OCI-M1 (cell line): ENCODE data around the gene ULK3.

Experiments used
- DNase-seq: peaks from one replicate; lab custom pipeline; 2025; lab: John Stamatoyannopoulos, UW

ULK3 gene

GRCh38 chr15:74840851-74841775 is 1.8 kb downstream of the ULK3 start:
- DNase-seq, result no peak

DNA sequence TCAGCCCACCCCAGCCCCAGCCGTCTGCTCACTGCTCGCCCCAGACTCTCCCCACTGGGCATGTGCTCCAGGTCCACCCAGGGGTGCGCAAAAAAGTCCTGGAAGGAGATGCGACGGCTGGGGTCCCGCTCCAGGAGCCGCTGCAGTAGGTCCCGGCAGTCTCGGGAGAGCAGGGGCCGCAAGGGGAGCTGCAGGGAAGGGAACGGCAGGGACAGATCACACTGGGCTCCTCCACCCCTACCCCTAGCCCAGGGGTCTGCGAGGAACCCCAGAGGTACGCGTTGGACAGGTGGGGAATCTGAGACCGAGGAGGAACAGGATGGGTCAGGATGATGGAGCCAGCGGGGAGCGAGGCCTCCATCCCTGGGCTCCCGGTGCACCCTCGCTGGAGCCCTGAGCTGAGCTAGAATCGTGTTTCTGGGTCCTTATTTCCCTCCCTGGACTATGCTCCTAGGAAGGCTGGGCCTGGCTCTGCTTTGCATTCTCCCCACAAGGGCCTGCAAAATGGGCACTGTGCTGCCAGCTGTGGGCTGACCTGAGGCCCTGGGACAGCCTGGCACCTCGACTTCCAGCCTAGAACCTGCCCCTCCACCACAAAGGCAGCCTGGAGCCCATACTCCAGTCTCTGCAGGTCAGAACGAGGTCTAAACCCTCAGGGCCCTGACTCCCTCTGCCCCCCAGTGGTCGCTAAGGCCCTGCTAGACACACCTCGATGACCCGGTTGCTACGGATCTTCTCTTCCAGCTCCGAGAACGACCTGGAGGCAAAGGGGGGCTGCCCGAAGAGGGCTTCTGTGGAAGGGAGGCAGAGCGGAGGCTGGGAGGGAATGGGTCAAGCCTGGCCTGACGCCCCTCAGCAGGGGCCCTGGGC is 3.2 kb downstream of the ULK3 start:
- DNase-seq, result no peak

GRCh38 chr15:74838746-74839525 is 4.0 kb downstream of the ULK3 start:
- no peak for DNase-seq

GRCh38 chr15:74838137-74838516 is 4.8 kb downstream of the ULK3 start:
- no peak for DNase-seq

- DNase-seq, result no peak
These were observed 5.3 kb downstream of the ULK3 start for GRCh38 chr15:74837482-74838136.

DNA sequence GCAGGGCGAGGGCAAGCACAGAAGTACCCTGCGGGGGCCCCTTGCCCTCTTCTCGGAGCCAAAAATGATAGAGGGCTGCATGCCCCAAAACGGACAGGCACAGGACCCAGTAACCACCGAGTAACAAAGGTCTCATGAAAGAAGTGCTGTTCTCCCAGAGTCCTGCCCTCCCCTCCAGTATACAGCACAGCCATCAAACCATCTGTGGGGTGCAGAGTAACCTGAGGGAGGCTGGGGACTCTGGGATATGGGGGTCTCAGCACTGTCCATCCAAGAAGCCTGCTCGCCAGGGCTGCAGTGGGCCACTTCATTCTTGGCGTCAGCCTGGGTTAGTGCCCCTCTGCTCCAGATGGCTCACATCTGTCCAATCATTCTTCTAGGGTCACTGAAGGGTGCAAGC is 6.1 kb downstream of the ULK3 start:
- no peak for DNase-seq

DNA sequence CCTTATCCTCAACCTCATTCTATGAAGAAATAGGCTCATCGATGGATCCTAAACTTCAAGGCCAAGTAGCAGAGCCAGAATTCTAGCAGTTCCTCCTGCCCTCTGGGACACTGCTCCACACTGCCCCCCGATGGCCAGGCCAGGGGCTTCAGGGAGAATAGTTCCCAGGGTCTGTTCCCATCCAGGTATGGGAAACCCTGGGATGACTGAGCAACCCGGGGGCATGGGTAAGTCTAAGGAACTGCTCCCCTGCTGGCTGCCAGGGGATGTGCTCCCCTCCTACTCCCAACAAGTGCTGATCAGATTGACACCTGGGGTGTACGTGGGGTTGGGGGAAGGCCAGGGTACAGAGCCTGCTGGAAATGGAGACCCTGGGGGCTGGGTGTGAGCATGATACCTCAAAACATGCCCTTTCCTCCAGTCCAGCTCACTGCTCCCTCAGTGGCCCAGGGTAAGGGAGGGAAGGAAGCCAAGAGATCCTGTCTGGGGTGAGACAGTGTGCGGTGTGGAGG is 7.6 kb downstream of the ULK3 start:
- peak; percentile 66 for DNase-seq

DNA sequence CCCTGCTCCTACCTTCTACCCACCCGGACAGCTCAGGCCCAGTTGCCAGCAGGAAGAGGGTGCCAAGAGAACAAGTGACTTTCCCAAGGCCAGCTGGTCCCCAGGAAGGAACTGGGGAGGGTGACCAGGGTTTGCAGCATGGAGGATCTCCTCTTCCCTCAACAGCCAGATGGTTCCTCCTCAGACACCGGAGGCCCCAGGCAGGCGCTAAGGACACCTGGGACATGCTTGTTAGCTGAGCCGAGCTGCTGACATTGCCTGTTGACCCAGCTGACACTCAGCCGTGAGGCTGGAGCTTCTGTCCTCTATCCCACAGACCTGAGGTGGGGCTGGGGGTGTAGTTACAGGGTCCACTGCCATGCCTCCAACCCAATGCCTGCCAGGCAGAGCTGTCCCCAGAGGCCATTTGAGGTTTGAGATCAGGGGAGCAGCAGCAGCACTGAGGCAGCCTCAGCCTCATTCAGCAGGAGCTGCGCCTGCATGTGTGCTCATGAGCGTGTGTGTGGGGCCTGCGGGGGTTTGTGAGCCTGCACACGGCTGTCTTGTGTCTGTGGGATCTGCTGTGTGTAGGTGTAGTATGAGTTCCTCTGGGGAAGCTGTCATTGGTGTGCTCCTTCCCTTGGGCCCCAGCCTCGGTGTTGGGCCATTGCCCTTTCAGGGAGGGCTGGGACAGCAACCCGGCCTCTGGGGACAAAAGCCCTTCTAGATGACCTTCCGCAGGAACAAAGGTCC is 9.4 kb downstream of the ULK3 start:
- no peak for DNase-seq

DNA sequence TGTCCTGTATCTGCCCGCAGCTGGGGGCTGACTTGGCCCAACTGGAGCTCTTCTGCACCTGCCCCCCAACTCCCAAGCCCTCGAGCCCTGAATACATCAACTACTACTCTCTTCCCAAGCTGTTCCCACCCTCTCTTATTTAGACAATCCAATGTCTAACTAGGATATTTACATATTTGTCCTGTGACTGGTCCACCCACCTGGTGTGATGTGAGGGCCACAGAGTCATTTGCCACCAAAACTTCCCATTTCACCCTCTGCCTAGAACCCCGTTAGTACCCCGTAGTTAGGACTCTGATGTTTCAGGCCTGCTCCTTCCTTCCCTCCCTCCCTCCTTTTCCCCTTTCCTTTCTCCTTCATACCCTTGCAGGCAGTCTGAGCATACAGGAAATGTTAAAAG is 10.1 kb downstream of the ULK3 start:
- no peak for DNase-seq

DNA sequence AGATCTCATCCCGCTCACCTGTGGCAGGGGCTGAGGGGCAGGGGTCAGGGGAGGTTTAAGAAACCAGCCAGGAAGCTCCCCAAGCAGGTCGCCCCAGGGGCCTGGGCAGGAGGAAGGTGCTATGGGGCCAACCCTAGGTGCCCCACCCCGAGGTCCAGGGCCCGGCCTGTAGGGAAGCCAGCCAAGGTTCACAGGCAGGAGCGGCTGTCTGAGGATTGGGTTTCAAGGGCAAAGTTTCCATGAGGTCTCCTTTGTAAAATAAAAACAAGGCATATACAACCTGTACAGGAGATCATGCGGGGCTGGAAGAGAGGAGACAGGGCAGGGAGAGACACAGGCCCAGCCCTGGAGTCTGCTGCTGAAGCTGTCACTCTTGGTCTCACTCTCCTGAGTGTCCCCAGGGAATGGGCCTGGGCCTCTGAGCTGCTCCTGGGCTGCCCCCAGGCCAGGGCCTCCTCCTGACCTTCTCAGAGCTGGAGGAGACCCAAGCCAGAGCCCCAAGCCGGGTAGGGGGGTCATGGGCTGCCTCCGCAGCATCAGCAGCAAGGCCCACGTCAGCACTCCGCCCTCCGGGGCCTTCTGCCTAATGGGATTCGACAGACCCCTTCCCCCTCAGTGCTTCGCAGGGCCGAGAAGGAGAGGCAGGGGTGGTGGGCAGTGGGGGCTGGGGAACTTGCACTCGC is 11.0 kb downstream of the ULK3 start:
- no peak for DNase-seq

GRCh38 chr15:74830868-74831267 is 12.1 kb downstream of the ULK3 start:
- DNase-seq, result no peak

GRCh38 chr15:74829991-74830390 is 13.0 kb downstream of the ULK3 start:
- DNase-seq, result no peak

- DNase-seq, result no peak
These were observed 13.5 kb downstream of the ULK3 start for GRCh38 chr15:74829486-74829885.

- no peak for DNase-seq
These were observed 14.1 kb downstream of the ULK3 start for GRCh38 chr15:74828835-74829234.

- DNase-seq, result no peak
These were observed 15.3 kb downstream of the ULK3 start for GRCh38 chr15:74827614-74828013.

- DNase-seq, result no peak
These were observed 16.0 kb downstream of the ULK3 start for GRCh38 chr15:74826921-74827320.

GRCh38 chr15:74826364-74826819 is 16.6 kb downstream of the ULK3 start, which contains the start of gene CPLX3:
Gene CPLX3, plus strand, starts transcription at chr15:74826627. Its CDS starts 77 bp downstream, at chr15:74826704.
- peak; percentile 10 for DNase-seq

DNA sequence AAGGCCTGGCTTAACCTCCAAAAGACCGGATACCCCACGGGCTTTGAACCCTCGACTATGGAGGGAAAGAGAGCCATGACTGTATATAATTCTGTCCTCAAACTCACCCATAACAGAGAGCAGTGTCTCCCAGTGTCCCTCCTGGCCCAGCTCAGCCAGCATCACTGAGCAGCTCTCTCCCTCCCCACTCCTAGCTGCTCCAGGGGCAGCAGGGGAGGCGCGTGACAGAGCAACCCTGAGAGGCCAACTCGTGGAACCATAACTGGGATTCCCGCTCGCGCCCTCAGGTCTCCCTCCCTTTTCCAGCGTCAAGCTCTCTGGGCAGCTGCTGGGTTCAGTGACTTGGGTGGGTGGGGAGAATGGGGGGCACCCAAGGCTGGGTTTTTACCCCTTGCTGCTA is 17.1 kb downstream of the ULK3 start:
- no peak for DNase-seq

DNA sequence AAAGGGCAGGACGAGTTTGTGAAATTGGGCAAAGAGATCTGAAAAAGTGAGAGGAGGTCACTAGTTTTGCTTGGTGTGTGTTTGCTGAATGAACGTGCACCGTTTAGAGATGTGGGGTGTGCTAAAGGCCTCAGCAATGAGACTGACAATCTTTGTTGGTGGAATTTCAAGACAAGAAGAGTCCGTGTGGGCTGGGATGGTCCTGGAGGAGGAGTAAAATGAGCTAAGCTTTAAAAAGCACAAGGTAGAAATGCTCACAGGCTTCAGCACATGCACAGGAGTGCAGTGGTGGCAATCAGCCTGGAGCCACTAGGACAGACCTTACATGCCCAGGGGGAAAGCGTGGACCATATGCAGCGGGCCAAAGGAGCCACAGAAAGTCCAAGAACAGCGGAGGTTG is 18.0 kb downstream of the ULK3 start:
- no peak for DNase-seq

- no peak for DNase-seq
These were observed 19.6 kb downstream of the ULK3 start for GRCh38 chr15:74823324-74823723.
